GM12874 (cell line): ENCODE data around the gene ACOX3.
A peak's percentile ranks its signal among the peaks of the same experiment; 100 is the strongest.

Source experiments
- CTCF ChIP-seq: IDR thresholded peaks from 2 replicates; pipeline ENCODE4 v1.5.1; 2011; ENCODE audit warnings: low read depth, mild to moderate bottlenecking, control low read depth, low read length, moderate library complexity; ENCODE audit not compliant: insufficient read depth

Gene ACOX3

GRCh38 chr4:8323947-8324555 lies 116.5 kb downstream of the ACOX3 start:
- no peak for TF ChIP-seq CTCF

- TF ChIP-seq CTCF: no peak
These were observed 117.5 kb downstream of the ACOX3 start for GRCh38 chr4:8322794-8323704.

GRCh38 chr4:8321771-8322170 lies 118.8 kb downstream of the ACOX3 start:
- no peak for TF ChIP-seq CTCF

- TF ChIP-seq CTCF: no peak
These were observed 119.3 kb downstream of the ACOX3 start for GRCh38 chr4:8321220-8321619.

GRCh38 chr4:8320386-8320750 lies 120.2 kb downstream of the ACOX3 start:
- 0 out of 2 replicates have a peak, but pooled peaks have one; percentile 12 for TF ChIP-seq CTCF

- TF ChIP-seq CTCF: no peak
These were observed 120.7 kb downstream of the ACOX3 start for GRCh38 chr4:8319731-8320385.

GRCh38 chr4:8319061-8319460 lies 121.5 kb downstream of the ACOX3 start:
- TF ChIP-seq CTCF: no peak
